ENCODE results near the gene C17orf58. TPM values are rescaled to one million over a fixed set of nuclear protein-coding genes. Genes with fewer than 3 reads are reported as not detected.
"Not testable (repeated sequence)": the region's sequence is repeated elsewhere in the genome, so short reads cannot be mapped to it uniquely, and the experiment has no call there.

C17orf58 gene
- total and polyA plus RNA-seq, 2 experiments from 2014 or later: 14.9 to 18.9 TPM

DNA sequence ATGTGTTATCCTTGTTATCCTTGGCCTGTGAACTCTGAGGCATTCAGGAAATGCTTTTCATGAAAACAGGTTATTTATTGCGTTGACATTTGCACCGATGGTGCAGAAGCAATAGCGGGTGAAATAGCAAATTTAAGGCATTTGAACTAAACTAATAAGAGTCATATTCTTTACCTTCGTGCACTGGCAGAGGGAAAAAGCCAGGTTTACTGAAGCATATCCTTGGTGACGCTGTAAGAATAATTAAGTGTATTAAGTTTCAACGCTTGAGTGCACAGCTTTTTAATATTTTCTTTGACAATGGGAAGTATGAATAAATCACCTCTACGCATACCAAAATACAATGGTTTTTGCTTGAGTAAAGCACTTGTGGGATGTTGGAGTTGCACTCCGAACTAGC lies 25.7 kb upstream of the C17orf58 start:
- H3K27ac ChIP-seq: no peak overlapping the region
- no peaks in the 10 kb centered on the region for H3K79me2 ChIP-seq
- H3K9me2 ChIP-seq (replicated peaks; ENCODE audit: insufficient read depth): no peaks in the 10 kb centered on the region
- no peak for TF ChIP-seq EZH2phosphoT487 (IDR thresholded peaks at IDR 0.05; ENCODE audit: low read depth, severe bottlenecking, unreplicated experiment)
- WGBS (ENCODE audit: low lambda C conversion rate, missing lambda C conversion rate): 96% methylated on average over 8 of the region's 8 CpGs
- H3K4me3 ChIP-seq: no peak overlapping the region
- H3K9me3 ChIP-seq (ENCODE audit: low read depth): no peaks in the 10 kb centered on the region
- no peak for DNase-seq (ENCODE audit: low spot score)
- peaks cover 3% of the 10 kb centered on the region for H3K4me1 ChIP-seq (ENCODE audit: insufficient read depth)
- no peaks in the 10 kb centered on the region for H4K20me1 ChIP-seq (ENCODE audit: insufficient read depth, poor library complexity, severe bottlenecking)
- no peak overlapping the region for H2AFZ ChIP-seq
- H3K4me2 ChIP-seq: no peak overlapping the region
- H3K36me3 ChIP-seq (replicated peaks; ENCODE audit: insufficient read depth, low read depth): no peaks in the 10 kb centered on the region
- no peaks in the 10 kb centered on the region for H3K27me3 ChIP-seq

- WGBS (ENCODE audit: low lambda C conversion rate, missing lambda C conversion rate): 76% methylated on average over 13 of the region's 13 CpGs
- peak overlapping the region; percentile 67 for H2AFZ ChIP-seq
Measured at GRCh38 chr17:68020791-68021190, 24.5 kb upstream of the C17orf58 start.

DNA sequence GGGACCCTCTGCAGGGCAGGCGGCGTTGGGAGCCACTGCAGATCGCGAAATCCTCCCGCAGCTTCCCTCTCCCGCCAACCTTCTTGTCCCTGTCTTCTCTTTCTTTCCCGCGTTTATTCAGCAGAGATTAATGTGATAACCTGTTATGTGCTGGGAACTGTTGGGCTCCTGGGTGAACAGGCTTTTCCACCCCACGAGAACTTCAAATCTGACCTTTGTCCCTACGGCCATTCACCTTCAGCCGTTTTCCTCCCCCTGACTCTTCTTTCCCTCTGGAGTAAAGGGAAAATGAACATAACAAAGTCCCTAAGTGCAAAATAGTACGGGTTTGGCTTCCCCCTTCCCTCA lies 24.1 kb upstream of the C17orf58 start:
- 4% methylated on average over 12 of the region's 12 CpGs for WGBS (ENCODE audit: low lambda C conversion rate, missing lambda C conversion rate)
- peak overlapping the region; percentile 23 for H3K4me3 ChIP-seq
- H3K27me3 ChIP-seq: no peaks in the 10 kb centered on the region
- peak overlapping the region; percentile 67 for H2AFZ ChIP-seq
- no peak for DNase-seq (ENCODE audit: low spot score)
- H3K79me2 ChIP-seq: no peaks in the 10 kb centered on the region
- H3K36me3 ChIP-seq (replicated peaks; ENCODE audit: insufficient read depth, low read depth): no peaks in the 10 kb centered on the region
- no peaks in the 10 kb centered on the region for H3K9me3 ChIP-seq (ENCODE audit: low read depth)
- H3K4me2 ChIP-seq: peak overlapping the region; percentile 79
- peaks cover 3% of the 10 kb centered on the region for H3K4me1 ChIP-seq (ENCODE audit: insufficient read depth)
- no peaks in the 10 kb centered on the region for H3K9me2 ChIP-seq (replicated peaks; ENCODE audit: insufficient read depth)
- H3K27ac ChIP-seq: peak overlapping the region; percentile 70
- H4K20me1 ChIP-seq (ENCODE audit: insufficient read depth, poor library complexity, severe bottlenecking): no peaks in the 10 kb centered on the region
- TF ChIP-seq, protein P1, sequence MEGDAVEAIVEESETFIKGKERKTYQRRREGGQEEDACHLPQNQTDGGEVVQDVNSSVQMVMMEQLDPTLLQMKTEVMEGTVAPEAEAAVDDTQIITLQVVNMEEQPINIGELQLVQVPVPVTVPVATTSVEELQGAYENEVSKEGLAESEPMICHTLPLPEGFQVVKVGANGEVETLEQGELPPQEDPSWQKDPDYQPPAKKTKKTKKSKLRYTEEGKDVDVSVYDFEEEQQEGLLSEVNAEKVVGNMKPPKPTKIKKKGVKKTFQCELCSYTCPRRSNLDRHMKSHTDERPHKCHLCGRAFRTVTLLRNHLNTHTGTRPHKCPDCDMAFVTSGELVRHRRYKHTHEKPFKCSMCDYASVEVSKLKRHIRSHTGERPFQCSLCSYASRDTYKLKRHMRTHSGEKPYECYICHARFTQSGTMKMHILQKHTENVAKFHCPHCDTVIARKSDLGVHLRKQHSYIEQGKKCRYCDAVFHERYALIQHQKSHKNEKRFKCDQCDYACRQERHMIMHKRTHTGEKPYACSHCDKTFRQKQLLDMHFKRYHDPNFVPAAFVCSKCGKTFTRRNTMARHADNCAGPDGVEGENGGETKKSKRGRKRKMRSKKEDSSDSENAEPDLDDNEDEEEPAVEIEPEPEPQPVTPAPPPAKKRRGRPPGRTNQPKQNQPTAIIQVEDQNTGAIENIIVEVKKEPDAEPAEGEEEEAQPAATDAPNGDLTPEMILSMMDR (IDR thresholded peaks at IDR 0.05; ENCODE audit: poor library complexity): no peak
- TF ChIP-seq EZH2phosphoT487 (IDR thresholded peaks at IDR 0.05; ENCODE audit: low read depth, severe bottlenecking, unreplicated experiment): no peak

More at GRCh38 chr17:68020791-68021190, 24.5 kb upstream of the C17orf58 start:
- H3K79me2 ChIP-seq; H4K20me1 ChIP-seq (ENCODE audit: insufficient read depth, poor library complexity, severe bottlenecking); H3K36me3 ChIP-seq (replicated peaks; ENCODE audit: insufficient read depth, low read depth); DNase-seq (ENCODE audit: low spot score); H3K9me3 ChIP-seq (ENCODE audit: low read depth); H3K4me1 ChIP-seq (ENCODE audit: insufficient read depth); H3K9me2 ChIP-seq (replicated peaks; ENCODE audit: insufficient read depth); H3K27me3 ChIP-seq: not testable (repeated sequence)
- Histone ChIP-seq H3K27ac (peak overlapping the region; percentile 70), H3K4me3 (peak overlapping the region; percentile 23), H3K4me2 (peak overlapping the region; percentile 79)

- H4K20me1 ChIP-seq (ENCODE audit: insufficient read depth, poor library complexity, severe bottlenecking): no peaks in the 10 kb centered on the region
- H3K9me3 ChIP-seq (ENCODE audit: low read depth): no peaks in the 10 kb centered on the region
- H3K4me3 ChIP-seq: peak overlapping the region; percentile 23
- peak overlapping the region; percentile 79 for H3K4me2 ChIP-seq
- H2AFZ ChIP-seq: peak overlapping the region; percentile 67
- H3K36me3 ChIP-seq (replicated peaks; ENCODE audit: insufficient read depth, low read depth): no peaks in the 10 kb centered on the region
- TF ChIP-seq EZH2 (IDR thresholded peaks at IDR 0.05; ENCODE audit: borderline replicate concordance) (no peak), EZH2phosphoT487 (IDR thresholded peaks at IDR 0.05; ENCODE audit: low read depth, severe bottlenecking, unreplicated experiment) (no peak)
- TF ChIP-seq, protein P1 (IDR thresholded peaks at IDR 0.05; ENCODE audit: poor library complexity): no peak
- peak; percentile 97 for DNase-seq (ENCODE audit: low spot score)
- H3K4me1 ChIP-seq (ENCODE audit: insufficient read depth): peaks cover 3% of the 10 kb centered on the region
- no peaks in the 10 kb centered on the region for H3K27me3 ChIP-seq
- under 1% methylated on average over 47 of the region's 51 CpGs for WGBS (ENCODE audit: low lambda C conversion rate, missing lambda C conversion rate)
- H3K9me2 ChIP-seq (replicated peaks; ENCODE audit: insufficient read depth): no peaks in the 10 kb centered on the region
- H3K27ac ChIP-seq: peak overlapping the region; percentile 70
- no peaks in the 10 kb centered on the region for H3K79me2 ChIP-seq
Measured at GRCh38 chr17:68019675-68020408, 23.6 kb upstream of the C17orf58 start.

All from hepatocyte (in vitro differentiated cells).